Right lobe of liver (tissue), 6 donors: Measurements from ENCODE around the gene DBR1. TPM values are rescaled to one million over a fixed set of nuclear protein-coding genes. Genes with fewer than 3 reads are reported as not detected.

Experiments
- ATAC-seq, 4 donors: fragments of 200-7000 bp; cut with Tn5 transposase; one replicate each; pipeline ENCODE4 v1.9.1; 2020; ENCODE audit warnings: mild to moderate bottlenecking in 4 of 4, moderate library complexity in 4 of 4
- DNase-seq, 3 donors: peaks; one replicate each; pipeline ENCODE4 v3.0.0-alpha.2; 2020
- H3K27ac ChIP-seq, 3 donors: fragments of 200-600 bp; one replicate each; pipeline ENCODE4 v1.8.0; 2022
- H3K27me3 ChIP-seq, 2 donors: fragments of 200-600 bp; one replicate each; pipeline ENCODE4 v1.8.0; 2022
- H3K36me3 ChIP-seq, 4 donors: fragments of 200-600 bp; sonication (generic) in 1 of 4; one replicate each; pipeline versions ENCODE4 v1.5.1 to v1.8.0; 2017 to 2022; ENCODE audit warnings: control low read depth in 1 of 4
- H3K4me1 ChIP-seq, 4 donors: fragments of 200-600 bp; sonication (generic) in 1 of 4; one replicate each; pipeline versions ENCODE4 v1.5.1 to v1.8.0; 2017 to 2022; ENCODE audit warnings: control low read depth in 1 of 4
- H3K4me3 ChIP-seq, 3 donors: fragments of 200-600 bp; one replicate each; pipeline ENCODE4 v1.8.0; 2022
- H3K9me3 ChIP-seq, 4 donors: fragments of 200-600 bp; sonication (generic) in 1 of 4; one replicate each; pipeline versions ENCODE4 v1.5.1 to v1.8.0; 2017 to 2022; ENCODE audit warnings: control low read depth in 1 of 4
- CTCF ChIP-seq, 4 donors: fragments of 200-600 bp in 3 of 4; fragments of 450-650 bp in 1 of 4; IDR thresholded peaks; one replicate each; pipeline versions ENCODE4 v1.5.1 to v1.8.0; 2016 to 2022; ENCODE audit warnings: antibody characterized with exemption in 4 of 4, mild to moderate bottlenecking in 2 of 4
- POLR2A ChIP-seq: fragments of 450-650 bp; IDR thresholded peaks from one replicate; pipeline ENCODE4 v1.6.1; 2017; ENCODE audit warnings: antibody characterized with exemption, mild to moderate bottlenecking
- WGBS: methylation state at CpG from one replicate; pipeline ENCODE4 v1.1.6; 2018; ENCODE audit warnings: low coverage, low lambda C conversion rate; ENCODE audit not compliant: insufficient coverage; ENCODE audit errors: missing lambda C conversion rate; 5-methylcytosine and 5-hydroxymethylcytosine counted together
- intact Hi-C, 2 donors: fragments of 100-400 bp; cut with DNase I; formaldehyde crosslinking; loops; one replicate each; pipeline versions ENCODE4 v1.11.2 to v1.14.1; 2022
- total RNA-seq, 6 experiments: library from RNA; depleted of rRNA in 2 of 6; stranded (reverse); fragments of >200 nt in 2 of 6; fragmentation: NEBNext Ultra II Directional in 3 of 6; extraction: Animal tissue kit (Norgen Biotek cat#: 25700) in 3 of 6; gene quantifications; one replicate each; pipeline versions ENCODE4 v1.1.0 to v1.2.4, GENCODE V29; 2016 to 2023
- donor health status: DM: no; HTN: yes; CAD: no.
- donor health status: DM: no; HTN: no; CAD: no.
- donor health status: DM: no; HTN: no; CAD: no.
- donor health status: DM: no; HTN: yes; CAD: no.
- donor health status: DM: no; HTN: yes; CAD: no.

DBR1 gene
- total RNA-seq, 6 experiments from 2014 or later, result 3.2 to 6.1 (median 4.6) TPM

GRCh38 chr3:138140940-138141339, 33.8 kb downstream of the DBR1 start:
- Histone ChIP-seq H3K27ac (no peak overlapping the region), H3K4me3 (no peak overlapping the region), H3K27me3 (no peaks in the 10 kb centered on the region), H3K36me3 (no peaks in the 10 kb centered on the region), H3K9me3 (no peaks in the 10 kb centered on the region), H3K4me1 (no peaks in the 10 kb centered on the region)
- DNase-seq (no peak), ATAC-seq (no peak)
- intact Hi-C loops, result no loop called here
- no peak for TF ChIP-seq CTCF (IDR thresholded peaks at IDR 0.05)

- Histone ChIP-seq H3K27me3 (no peaks in the 10 kb centered on the region), H3K4me1 (no peaks in the 10 kb centered on the region), H3K27ac (no peak overlapping the region), H3K9me3 (no peaks in the 10 kb centered on the region), H3K4me3 (no peak overlapping the region), H3K36me3 (no peaks in the 10 kb centered on the region)
- intact Hi-C loops, result no loop called here
- no peak for ATAC-seq
- 31% methylated on average over 2 of the region's 2 CpGs for WGBS
- TF ChIP-seq CTCF (IDR thresholded peaks at IDR 0.05) (no peak), POLR2A (no peak)
- DNase-seq, result no peak
Measured at GRCh38 chr3:138139691-138140090, 35.0 kb downstream of the DBR1 start.

- no peaks in the 10 kb centered on the region for H3K27me3 ChIP-seq
- DNase-seq, result no peak
- H3K4me3 ChIP-seq, result no peak overlapping the region
- H3K9me3 ChIP-seq, result no peaks in the 10 kb centered on the region
- ATAC-seq, result no peak
- WGBS, result 66% methylated on average over 2 of the region's 2 CpGs
- H3K36me3 ChIP-seq, result no peaks in the 10 kb centered on the region
- intact Hi-C loops, result no loop called here
- TF ChIP-seq CTCF (IDR thresholded peaks at IDR 0.05) (no peak), POLR2A (no peak)
- H3K4me1 ChIP-seq, result no peaks in the 10 kb centered on the region
- no peak overlapping the region for H3K27ac ChIP-seq
Measured at GRCh38 chr3:138137861-138138260, 36.9 kb downstream of the DBR1 start.

GRCh38 chr3:138136201-138136600, 38.5 kb downstream of the DBR1 start:
- intact Hi-C loops, result no loop called here
- Histone ChIP-seq H3K36me3 (no peaks in the 10 kb centered on the region), H3K4me1 (no peaks in the 10 kb centered on the region), H3K4me3 (no peak overlapping the region), H3K9me3 (no peaks in the 10 kb centered on the region), H3K27ac (no peak overlapping the region), H3K27me3 (no peaks in the 10 kb centered on the region)
- TF ChIP-seq POLR2A, result no peak
- no peak for TF ChIP-seq CTCF (IDR thresholded peaks at IDR 0.05)
- ATAC-seq (peak in 3 of 4 donors; percentile 51 to 65 (median 64)), DNase-seq (no peak)
- 57% methylated on average over 1 of the region's 3 CpGs for WGBS

- DNase-seq (no peak), ATAC-seq (no peak)
- no peaks in the 10 kb centered on the region for H3K36me3 ChIP-seq
- H3K9me3 ChIP-seq, result no peaks in the 10 kb centered on the region
- no peaks in the 10 kb centered on the region for H3K4me1 ChIP-seq
- H3K27me3 ChIP-seq, result no peaks in the 10 kb centered on the region
- H3K27ac ChIP-seq, result peak overlapping the region in 1 of 3 donors; percentile 11
- intact Hi-C loops, result no loop called here
- TF ChIP-seq CTCF (IDR thresholded peaks at IDR 0.05) (no peak), POLR2A (no peak)
- 17% methylated on average over 2 of the region's 2 CpGs for WGBS
- H3K4me3 ChIP-seq, result no peak overlapping the region
Measured at GRCh38 chr3:138135833-138136194, 38.9 kb downstream of the DBR1 start.
